Breast epithelium (tissue), 4 donors: ENCODE results near the gene COL5A1. TPM values are rescaled to one million over a fixed set of nuclear protein-coding genes. Genes with fewer than 3 reads are reported as not detected.

Experiments used
- DNase-seq, 2 donors: peaks; one replicate each; pipeline ENCODE4 v3.0.0-alpha.2; 2019; ENCODE audit warnings: low spot score in 2 of 2
- H3K27ac ChIP-seq, 2 donors: fragments of 200-600 bp; sonication (generic) in 1 of 2; one replicate each; pipeline ENCODE4 v1.5.1; 2016 to 2019; ENCODE audit warnings: mild to moderate bottlenecking in 1 of 2
- H3K27me3 ChIP-seq, 2 donors: fragments of 200-600 bp; sonication (generic) in 1 of 2; one replicate each; pipeline versions ENCODE4 v1.5.1 to v1.6.0; 2017 to 2019; ENCODE audit warnings: control low read depth in 1 of 2, mild to moderate bottlenecking in 1 of 2
- H3K36me3 ChIP-seq: fragments of 200-600 bp; one replicate; pipeline ENCODE4 v1.5.1; 2019
- H3K4me1 ChIP-seq, 2 donors: fragments of 200-600 bp; sonication (generic); one replicate each; pipeline ENCODE4 v1.5.1; 2016 to 2019; ENCODE audit warnings: control low read depth in 1 of 2
- H3K4me3 ChIP-seq, 3 donors: fragments of 200-600 bp; sonication (generic); 1 replicate in 2 of 3; 2 replicates in 1 of 3; pipeline ENCODE4 v1.5.1; 2016 to 2019; ENCODE audit warnings: mild to moderate bottlenecking in 3 of 3, moderate library complexity in 2 of 3
- H3K9me3 ChIP-seq, 2 donors: fragments of 200-600 bp; sonication (generic) in 1 of 2; one replicate each; pipeline ENCODE4 v1.5.1; 2016 to 2019; ENCODE audit warnings: control low read depth in 1 of 2
- POLR2A ChIP-seq: fragments of 450-650 bp; IDR thresholded peaks from one replicate; pipeline ENCODE4 v1.6.1; 2016; ENCODE audit warnings: antibody characterized with exemption, mild to moderate bottlenecking, moderate library complexity
- POLR2AphosphoS5 ChIP-seq, 3 donors: sonication (generic); formaldehyde crosslinking; IDR thresholded peaks; one replicate each; pipeline ENCODE4 v1.6.1; 2017; ENCODE audit warnings: antibody characterized with exemption in 3 of 3
- intact Hi-C: fragments of 100-400 bp; cut with DNase I; formaldehyde crosslinking; loops from one replicate; pipeline ENCODE4 v1.15.1; 2023; ENCODE audit warnings: low total_unique reads
- total RNA-seq, 3 donors: library from RNA; depleted of rRNA; stranded (reverse); fragments of >200 nt; gene quantifications; one replicate each; pipeline ENCODE4 v1.1.0, GENCODE V29; 2016
- TF ChIP-seq, protein P1 (sequence below), 3 donors: fragments of 450-650 bp; IDR thresholded peaks; one replicate each; pipeline ENCODE4 v1.5.1; 2016 to 2017; ENCODE audit warnings: antibody characterized with exemption in 3 of 3, mild to moderate bottlenecking in 3 of 3, moderate library complexity in 3 of 3

The COL5A1 gene
- total RNA-seq, 3 donors from 2014 or later, result 12.1 to 17.0 (median 15.4) TPM

DNA sequence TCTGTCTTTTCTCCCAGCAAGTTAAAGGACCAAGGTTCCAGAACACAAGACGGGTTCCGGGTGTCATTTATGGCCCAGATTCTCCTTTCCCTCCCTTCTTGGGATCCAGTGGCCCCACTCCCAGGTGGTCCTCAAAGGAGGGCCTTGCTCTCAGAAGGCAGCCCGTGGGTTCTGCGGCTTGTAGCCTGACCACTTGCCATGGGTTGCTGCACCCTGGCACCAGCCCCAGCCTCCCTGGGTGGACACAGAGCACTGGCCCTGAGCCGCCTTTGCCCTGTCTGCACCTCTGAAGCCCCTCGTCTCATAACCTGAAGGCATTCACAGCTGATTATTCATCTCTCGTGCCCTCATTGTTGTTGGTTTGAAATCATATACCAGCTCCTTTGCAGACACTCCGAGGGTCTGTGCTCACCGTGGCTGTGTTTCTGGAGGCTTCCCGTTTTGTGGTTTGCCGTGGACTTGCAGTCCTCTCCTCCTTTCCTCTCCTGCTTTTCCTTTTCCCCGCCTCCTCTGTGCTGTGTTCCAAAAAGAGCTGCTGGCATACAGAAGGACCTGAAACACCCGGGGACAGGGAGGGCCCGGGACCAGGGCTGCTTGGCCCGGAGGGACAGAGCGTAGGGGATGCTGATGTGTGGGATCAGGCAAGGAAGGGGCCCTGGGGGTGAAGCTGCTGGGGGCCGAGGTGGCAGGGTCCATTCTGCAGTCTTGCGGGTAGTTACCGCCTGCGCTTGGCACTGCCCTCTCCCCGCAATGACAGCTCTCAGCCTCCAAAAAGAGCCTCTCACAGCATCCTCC is 189.5 kb downstream of the COL5A1 start:
- no peak for DNase-seq
- Histone ChIP-seq H3K27me3 (no peaks in the 10 kb centered on the region), H3K9me3 (no peaks in the 10 kb centered on the region), H3K27ac (no peak overlapping the region), H3K36me3 (no peaks in the 10 kb centered on the region), H3K4me1 (no peaks in the 10 kb centered on the region), H3K4me3 (no peak overlapping the region)
- intact Hi-C loops, result no loop called here
- TF ChIP-seq POLR2A (no peak), POLR2AphosphoS5 (IDR thresholded peaks at IDR 0.05) (no peak)
- TF ChIP-seq, protein P1, sequence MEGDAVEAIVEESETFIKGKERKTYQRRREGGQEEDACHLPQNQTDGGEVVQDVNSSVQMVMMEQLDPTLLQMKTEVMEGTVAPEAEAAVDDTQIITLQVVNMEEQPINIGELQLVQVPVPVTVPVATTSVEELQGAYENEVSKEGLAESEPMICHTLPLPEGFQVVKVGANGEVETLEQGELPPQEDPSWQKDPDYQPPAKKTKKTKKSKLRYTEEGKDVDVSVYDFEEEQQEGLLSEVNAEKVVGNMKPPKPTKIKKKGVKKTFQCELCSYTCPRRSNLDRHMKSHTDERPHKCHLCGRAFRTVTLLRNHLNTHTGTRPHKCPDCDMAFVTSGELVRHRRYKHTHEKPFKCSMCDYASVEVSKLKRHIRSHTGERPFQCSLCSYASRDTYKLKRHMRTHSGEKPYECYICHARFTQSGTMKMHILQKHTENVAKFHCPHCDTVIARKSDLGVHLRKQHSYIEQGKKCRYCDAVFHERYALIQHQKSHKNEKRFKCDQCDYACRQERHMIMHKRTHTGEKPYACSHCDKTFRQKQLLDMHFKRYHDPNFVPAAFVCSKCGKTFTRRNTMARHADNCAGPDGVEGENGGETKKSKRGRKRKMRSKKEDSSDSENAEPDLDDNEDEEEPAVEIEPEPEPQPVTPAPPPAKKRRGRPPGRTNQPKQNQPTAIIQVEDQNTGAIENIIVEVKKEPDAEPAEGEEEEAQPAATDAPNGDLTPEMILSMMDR (IDR thresholded peaks at IDR 0.05), result no peak

DNA sequence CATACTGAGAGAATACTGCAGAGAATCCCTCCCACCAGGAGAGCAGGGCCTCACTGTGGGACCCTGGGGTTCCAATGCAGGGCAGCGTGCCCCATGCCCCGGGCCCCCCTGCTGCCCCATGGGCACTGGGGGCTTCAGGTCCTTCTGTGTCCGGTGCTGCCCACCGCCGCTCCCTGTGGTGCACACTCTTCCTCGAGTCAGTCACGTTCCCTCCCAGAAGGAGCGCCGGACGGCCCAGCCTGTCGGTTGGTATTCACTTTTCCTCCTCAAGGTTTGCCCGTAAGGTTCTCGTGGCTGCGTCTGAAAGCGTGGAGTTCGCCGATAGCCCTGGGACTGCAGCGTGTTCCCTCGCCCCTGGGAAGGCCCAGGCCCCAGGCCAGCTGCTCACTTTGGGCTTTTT is 190.9 kb downstream of the COL5A1 start:
- no peaks in the 10 kb centered on the region for H3K9me3 ChIP-seq
- TF ChIP-seq POLR2A (no peak), POLR2AphosphoS5 (IDR thresholded peaks at IDR 0.05) (no peak)
- TF ChIP-seq, protein P1 (IDR thresholded peaks at IDR 0.05), result no peak
- intact Hi-C loops, result no loop called here
- H3K4me3 ChIP-seq, result no peak overlapping the region
- DNase-seq, result no peak
- H3K36me3 ChIP-seq, result no peaks in the 10 kb centered on the region
- H3K27ac ChIP-seq, result no peak overlapping the region
- no peaks in the 10 kb centered on the region for H3K4me1 ChIP-seq
- H3K27me3 ChIP-seq, result no peaks in the 10 kb centered on the region

DNA sequence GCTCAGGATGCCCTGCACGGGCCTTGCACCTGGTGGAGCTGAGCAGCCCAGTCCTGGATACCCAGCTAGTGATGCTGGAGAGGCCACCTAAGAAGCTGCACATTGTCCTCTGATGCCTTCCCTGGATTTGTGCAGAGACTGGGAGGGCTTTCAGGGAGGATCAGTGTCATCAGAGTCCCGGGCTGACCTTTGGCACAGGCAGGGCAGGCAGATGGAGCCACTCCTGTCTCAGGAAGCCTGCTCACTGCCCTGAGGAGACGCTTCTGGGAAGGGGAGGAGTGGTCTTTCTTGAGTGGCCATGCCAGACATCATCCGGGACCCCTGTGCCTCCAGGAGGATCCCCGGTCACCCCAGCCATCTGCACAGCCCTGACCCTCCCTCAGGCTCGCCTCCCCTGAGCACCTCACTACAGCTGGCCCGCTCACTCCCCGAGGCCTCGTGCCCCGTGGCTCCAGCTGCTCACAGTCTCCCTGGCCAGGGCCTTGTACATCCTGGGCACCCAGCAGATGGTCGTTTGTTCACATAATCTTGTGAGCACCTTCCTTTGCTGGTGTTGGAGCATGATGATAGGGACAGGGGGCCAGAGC is 191.8 kb downstream of the COL5A1 start:
- no peaks in the 10 kb centered on the region for H3K9me3 ChIP-seq
- no peaks in the 10 kb centered on the region for H3K4me1 ChIP-seq
- H3K36me3 ChIP-seq, result no peaks in the 10 kb centered on the region
- DNase-seq, result no peak
- TF ChIP-seq POLR2AphosphoS5 (IDR thresholded peaks at IDR 0.05) (no peak), POLR2A (no peak)
- TF ChIP-seq, protein P1 (IDR thresholded peaks at IDR 0.05), result no peak
- intact Hi-C loops, result no loop called here
- H3K4me3 ChIP-seq, result no peak overlapping the region
- H3K27ac ChIP-seq, result no peak overlapping the region
- H3K27me3 ChIP-seq, result no peaks in the 10 kb centered on the region

DNA sequence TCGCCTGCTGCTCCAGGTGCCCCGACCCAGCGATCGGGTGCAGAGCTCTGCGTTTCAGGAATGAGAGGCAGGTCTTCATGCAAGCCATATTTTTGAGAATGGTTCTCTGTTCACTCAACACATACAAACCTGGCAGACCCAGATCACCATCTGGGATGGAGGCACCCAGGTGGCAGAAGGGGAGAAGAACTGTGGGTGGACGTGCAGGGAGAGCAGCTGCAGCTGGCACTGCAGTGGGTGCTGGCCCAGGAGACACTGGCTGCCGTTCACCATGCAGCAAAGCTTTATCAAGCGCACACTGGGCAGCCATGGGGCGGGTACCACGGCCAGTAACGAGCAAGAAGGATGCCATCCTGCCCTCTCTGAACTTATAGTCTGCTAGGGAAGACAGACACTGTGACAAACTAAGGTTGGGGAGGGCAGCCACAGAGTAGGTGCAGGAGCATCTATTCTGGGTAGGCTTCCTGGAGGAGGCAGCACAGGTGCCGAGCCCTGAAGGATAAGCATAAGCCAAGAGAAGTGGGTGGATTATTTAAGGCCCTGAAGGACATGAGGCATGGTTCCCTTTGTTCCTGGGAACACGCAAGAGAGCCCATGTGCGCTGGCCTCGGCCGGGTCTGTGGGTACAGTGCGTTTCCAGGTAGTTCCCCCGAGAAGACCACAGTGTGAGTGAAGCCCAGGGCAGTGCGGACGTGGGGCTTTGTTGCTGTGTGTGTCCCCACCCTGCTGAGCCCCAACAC is 192.8 kb downstream of the COL5A1 start:
- Histone ChIP-seq H3K9me3 (no peaks in the 10 kb centered on the region), H3K27ac (no peak overlapping the region), H3K4me3 (no peak overlapping the region), H3K27me3 (no peaks in the 10 kb centered on the region), H3K4me1 (no peaks in the 10 kb centered on the region), H3K36me3 (no peaks in the 10 kb centered on the region)
- intact Hi-C loops, result no loop called here
- no peak for DNase-seq
- TF ChIP-seq POLR2AphosphoS5 (IDR thresholded peaks at IDR 0.05), result no peak
- no peak for TF ChIP-seq POLR2A
- TF ChIP-seq, protein P1 (IDR thresholded peaks at IDR 0.05), result no peak

DNA sequence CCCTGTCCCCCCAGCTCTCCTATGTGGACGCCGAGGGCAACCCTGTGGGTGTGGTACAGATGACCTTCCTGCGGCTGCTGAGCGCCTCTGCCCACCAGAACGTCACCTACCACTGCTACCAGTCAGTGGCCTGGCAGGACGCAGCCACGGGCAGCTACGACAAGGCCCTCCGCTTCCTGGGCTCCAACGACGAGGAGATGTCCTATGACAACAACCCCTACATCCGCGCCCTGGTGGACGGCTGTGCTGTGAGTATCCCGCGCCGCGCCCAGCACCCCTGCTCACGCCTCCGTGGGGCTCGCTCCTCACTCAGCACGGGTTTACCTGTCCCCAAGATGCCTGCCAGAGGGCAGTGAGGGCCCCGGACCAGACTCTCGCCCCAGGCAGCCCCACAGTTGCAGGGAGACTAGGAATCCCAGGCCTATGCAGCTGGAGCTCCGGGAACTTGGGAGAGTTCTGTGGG is 193.4 kb downstream of the COL5A1 start:
- no peak overlapping the region for H3K4me3 ChIP-seq
- H3K27ac ChIP-seq, result no peak overlapping the region
- no peak for DNase-seq
- intact Hi-C loops, result no loop called here
- no peaks in the 10 kb centered on the region for H3K36me3 ChIP-seq
- H3K9me3 ChIP-seq, result no peaks in the 10 kb centered on the region
- TF ChIP-seq POLR2AphosphoS5 (IDR thresholded peaks at IDR 0.05), result no peak
- TF ChIP-seq, protein P1 (IDR thresholded peaks at IDR 0.05), result no peak
- TF ChIP-seq POLR2A, result no peak
- H3K27me3 ChIP-seq, result no peaks in the 10 kb centered on the region
- no peaks in the 10 kb centered on the region for H3K4me1 ChIP-seq
